ENCODE measurements around the gene ZBTB17.
"Not testable (repeated sequence)": the region's sequence is repeated elsewhere in the genome, so short reads cannot be mapped to it uniquely, and the experiment has no call there.

The ZBTB17 gene

GRCh38 chr1:15892857-15893599, 82.9 kb downstream of the ZBTB17 start:
- DNase-seq (ENCODE audit: low read depth), result not testable (repeated sequence)

All from activated T-helper 1 cell treated with Interleukin-2 at 50 U/mL for 16 hours (primary cell).